NCI-H1436 (cell line): ENCODE measurements around the gene COL4A4.
A peak's percentile ranks its signal among the peaks of the same experiment; 100 is the strongest.

Source experiments
- DNase-seq: peaks from one replicate; lab custom pipeline; 2025; lab: John Stamatoyannopoulos, UW

The COL4A4 gene

DNA sequence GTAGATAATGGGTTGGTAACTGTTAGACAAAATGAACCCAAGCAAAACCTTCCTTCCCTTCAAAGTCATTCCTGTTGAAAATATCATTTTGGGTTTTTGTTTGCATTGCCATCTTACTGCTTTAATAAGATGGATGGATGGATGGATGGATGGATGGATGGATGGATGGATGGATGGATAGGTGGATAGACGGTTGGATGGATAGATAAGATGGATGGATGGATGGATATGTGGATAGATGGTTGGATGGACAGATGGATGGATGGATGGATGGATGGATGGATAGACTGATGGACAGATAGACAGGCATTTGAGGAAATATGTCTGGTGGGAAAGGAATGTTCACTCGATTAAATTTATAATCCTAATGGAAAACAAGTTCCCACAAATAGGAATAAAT, 133.2 kb downstream of the COL4A4 start:
- DNase-seq, result no peak

DNA sequence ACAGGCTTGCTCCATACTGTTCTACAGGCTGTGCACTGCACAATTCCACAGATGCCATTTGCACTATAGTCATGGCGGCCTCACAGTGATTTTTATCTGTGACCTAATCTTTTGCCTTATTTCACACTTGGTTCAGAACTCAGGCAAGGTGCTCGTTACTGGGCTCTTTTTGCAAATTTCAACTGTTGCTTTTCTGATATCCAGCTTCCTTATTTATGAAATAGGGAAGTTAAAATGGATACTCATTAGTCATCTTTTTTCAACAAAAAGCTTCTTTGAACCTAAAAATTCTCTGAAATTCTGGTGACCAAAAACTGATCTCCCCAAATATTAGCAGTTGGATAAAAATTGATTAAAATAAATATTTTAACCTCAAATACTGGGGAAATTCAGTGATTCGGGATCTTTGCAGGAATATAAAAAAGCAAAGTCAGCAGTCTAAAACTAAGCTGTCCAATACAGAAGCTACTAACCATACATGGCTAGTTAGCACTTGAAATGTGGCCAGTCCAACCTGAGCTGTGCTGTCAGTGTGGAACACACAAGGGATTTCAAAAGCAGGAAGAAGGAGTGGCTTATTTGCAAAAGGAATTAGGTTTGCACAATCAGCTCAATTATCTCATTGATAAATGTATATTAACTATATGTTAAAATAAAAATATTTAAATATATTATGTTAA, 134.4 kb downstream of the COL4A4 start:
- no peak for DNase-seq

DNA sequence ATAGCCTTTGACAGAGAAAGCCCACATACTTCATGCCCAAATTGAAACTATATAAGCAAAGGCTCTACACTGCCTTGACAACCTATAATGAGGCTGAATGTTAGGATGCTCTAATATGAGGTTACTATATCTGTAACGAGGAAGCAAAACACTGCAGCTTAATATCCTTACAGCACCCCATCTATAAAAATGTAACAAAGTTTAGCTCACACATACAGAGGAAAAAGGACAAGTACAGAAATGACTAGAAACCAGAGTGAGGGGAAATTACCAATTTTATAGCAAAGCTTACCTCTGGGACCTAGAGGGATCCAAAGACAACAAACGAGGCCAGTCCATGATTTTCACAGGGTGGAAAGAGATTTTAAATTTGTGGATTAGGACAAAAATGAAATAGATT, 138.5 kb downstream of the COL4A4 start:
- no peak for DNase-seq

DNA sequence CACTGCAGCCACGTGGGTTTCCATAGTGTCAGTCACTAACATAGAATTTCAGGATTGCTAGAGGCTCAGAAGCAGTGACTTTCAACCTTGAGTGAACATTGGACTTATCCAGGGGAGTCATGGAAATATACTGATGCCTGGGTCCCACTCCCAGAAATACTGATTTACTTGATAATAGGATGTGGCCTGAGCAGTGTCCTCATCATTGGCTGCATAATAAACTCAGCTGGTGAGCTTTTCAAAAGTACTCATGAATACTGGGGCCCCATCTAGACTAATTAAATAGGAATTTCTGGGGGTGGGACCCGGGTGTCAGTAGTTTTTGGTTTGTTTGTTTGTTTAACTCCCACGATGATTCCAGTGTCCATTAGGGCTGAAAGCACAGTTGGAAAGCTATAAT, 141.4 kb downstream of the COL4A4 start:
- no peak for DNase-seq

DNA sequence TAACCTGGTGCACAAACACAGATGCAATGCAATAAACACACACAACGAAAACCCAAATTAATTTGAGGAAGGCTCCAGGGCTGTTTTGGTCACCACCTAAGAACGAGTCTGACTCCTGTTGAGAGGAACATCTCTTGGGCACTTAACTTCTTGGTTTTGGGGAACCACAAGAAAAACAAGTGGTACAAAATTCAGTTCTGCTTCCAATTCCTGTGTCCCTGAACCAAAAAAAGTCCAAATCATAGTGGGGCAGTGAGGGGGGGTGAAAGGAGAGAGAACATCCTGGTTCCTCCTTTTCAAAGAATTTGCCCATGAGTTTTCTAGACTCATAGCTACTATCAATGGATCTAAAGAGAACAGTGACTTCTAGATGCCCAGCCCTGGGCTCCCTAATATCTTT, 143.6 kb downstream of the COL4A4 start:
- no peak for DNase-seq

DNA sequence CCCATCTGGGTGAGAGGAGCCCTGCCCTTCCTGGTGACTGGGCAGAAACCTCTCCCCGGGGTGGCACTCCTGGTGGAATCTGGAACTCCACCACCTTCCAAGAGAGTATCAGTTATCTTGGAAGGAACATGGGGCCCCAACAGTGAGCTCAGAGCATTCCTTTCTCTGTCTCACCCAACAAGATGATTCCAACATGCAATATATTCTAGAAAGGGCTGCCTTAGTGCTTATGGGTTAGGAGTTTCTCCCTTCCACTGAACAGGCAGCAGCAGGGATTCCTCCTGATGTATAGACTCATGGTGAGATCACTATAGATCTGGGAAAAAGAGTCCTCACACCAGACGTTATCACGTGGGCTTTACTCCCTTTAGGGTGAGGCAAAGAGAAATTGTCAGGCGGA, 147.1 kb downstream of the COL4A4 start:
- DNase-seq, result no peak

DNA sequence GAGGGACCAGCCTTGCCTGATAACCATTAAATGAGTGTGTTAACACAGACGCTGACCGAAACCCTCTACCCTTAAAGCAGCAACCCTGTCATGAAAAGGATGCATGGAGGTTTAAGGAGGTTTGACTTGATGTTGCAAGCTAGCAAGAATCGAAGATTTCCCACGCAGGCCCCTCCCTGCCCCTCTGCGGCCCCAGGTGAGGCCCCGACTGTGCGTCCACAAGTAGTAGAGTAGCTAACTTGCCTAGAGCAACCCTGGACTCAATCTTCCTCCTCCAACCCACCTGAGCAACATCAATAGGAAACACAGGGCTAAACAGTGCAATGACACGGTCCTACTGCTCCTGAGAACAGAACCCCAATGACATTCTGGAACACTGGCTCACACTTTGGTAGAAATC, 150.1 kb downstream of the COL4A4 start:
- no peak for DNase-seq

DNA sequence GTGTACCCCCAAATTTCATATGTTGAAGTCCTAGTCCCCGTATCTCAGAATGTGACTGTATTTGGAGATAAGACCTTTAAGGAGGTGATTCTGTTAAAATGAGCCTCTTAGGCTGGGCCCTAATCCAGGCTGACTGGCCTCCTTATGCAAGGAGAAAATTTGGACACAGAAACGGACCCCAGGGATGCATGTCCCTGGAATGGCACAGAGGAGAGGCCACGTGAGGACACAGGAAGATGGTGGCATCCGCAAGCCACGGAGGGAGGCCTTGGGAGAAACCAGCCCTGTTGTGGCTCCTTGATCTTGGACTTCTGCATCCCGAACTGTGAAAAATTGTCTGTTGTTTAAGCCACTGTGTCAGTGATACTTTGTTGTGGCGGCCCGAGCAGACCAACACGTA, 150.7 kb downstream of the COL4A4 start:
- DNase-seq, result no peak

DNA sequence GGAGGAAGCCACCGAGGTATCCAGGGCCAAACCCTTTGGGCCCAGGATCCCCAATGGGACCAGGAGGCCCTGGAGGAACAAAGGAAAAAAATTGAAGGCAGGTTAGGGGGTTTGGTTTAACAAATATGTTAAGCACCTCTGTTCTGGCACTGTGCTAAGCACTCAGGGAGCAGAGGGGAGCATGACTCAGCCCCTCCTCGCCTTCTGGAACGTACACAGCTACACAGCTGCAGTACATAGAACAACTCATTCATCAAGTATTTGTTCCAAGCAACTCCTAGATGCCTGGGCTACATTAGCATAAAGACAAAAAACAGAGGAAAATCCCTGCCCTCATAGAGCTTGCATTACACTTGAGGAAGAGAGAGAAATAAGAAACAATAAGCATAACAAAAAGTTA, 153.6 kb downstream of the COL4A4 start:
- DNase-seq, result no peak

DNA sequence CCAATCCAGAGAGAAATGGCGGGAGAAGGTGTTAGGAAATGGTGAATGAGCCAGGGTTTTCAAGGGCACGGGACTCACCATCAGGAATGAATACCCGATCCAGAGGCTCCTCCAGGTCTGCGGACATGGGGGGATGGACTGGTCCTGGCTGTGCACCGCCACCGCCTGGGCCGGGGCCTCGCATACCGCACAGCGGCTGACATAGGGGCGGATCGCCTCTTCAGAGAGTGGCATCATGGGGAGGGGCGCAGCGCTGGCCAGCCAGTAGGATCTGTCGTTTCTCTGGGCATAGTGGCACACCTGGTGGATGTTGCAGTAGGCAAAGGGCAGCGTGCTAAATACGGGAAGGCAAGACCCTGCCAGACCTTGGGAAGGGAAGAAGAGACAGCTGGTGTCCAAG, 156.1 kb downstream of the COL4A4 start:
- DNase-seq, result no peak

DNA sequence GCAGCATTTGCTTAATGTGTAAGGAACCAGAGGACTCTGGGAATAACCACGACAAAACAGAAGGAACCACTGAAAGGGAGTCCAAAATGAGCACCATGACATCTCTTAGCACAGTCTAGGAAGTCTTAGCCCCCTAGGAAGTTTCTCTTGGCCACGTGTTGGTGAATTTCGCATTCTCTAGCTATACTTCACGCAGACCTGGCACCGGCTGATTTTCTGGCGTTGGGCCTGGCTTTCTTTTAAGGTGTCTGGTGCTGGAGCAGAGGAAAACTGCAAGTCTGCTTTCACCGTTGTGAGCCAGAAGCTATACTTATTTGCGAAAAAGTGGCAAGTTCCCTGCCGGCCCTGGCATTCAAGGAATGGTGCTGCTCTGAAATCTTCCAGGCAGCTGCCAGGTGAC, 156.9 kb downstream of the COL4A4 start:
- no peak for DNase-seq

DNA sequence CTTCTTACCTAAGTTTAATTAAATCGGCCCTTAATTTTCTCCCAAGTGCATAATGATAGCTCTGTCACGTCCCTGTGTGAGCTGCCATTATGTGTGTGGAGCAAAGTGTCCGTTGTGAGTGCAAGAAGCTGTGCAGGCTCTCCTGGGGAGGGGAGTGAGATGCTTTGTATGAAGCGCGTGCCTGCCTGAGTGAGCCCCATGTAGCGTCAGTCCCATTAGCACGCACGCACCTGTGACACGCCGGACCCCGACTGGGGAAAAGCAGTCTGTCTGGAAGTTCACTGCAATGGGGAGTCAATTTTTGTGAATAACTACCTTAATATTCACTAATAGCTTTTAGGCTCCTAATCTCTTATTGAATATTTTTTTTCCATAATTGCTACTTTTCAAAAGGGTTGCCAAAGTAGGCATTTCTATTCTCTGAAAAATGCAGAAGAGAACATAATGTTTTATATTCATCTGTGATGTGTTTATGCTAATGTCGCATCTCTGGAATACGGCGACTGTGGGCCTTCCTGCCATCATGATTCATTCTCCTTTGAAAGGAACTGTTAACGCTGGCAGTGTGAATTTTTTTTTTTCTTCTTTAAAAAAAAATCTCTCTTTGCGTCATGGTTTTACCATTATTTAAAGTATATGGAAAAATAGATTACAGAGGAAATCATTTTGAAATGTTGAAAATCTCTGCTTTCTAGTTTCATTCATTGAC, 157.7 kb downstream of the COL4A4 start:
- DNase-seq, result no peak

DNA sequence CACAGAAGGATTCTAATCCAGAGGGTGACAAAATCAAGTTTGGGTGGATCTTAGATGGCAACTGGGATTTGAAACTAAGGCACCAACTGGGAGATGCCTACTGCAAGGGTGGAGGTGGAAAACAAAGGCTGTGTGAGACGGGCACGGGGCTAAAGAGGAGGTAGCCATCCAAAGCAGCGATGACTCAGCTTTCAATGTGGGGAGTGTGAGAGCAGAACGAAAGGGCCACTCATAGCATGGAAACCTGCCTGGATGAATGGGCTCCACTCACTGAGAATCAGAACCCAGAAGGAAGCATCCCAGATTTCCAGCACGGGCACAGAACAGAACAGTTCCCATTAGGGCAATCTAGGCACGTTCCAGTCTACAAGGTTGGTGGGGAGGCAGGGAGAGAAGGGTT, 159.5 kb downstream of the COL4A4 start:
- no peak for DNase-seq

DNA sequence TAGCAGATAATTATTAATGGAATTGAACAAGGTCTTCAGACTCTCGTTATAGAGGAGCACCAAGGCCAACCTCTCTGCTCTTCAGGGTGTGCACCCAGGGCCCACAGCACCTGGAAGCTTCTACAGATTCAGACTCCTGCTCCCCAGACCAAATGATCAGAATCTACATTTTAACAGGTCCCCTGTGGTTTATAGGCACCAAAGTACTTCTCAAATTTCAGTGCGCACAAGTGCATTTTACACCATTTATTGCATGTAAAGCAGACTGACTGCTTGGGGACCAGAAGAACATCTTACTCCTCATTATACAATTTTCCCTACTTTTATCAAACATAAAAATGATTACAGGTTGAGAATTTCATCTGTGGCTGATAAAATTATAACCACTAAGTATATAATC, 163.9 kb downstream of the COL4A4 start:
- peak; percentile 27 for DNase-seq

DNA sequence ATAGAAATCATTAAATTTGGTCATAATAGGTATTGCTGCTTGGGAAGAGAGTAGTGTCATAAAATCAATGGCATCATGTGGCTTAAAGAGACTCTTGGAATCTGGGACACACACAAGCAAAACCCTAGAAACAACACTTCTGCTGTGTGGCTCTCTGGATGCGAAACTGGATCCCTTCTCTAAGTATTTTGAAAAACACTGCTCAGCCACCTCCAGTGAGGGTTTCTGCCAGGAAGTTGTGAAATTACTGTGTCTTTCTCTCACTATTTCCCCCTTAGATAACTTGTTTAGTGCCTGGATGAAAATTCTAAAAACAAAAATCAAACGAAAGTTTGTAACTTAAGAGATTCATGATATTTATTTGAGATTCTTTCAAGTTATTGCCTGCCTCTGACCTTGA, 164.3 kb downstream of the COL4A4 start:
- DNase-seq, result no peak

DNA sequence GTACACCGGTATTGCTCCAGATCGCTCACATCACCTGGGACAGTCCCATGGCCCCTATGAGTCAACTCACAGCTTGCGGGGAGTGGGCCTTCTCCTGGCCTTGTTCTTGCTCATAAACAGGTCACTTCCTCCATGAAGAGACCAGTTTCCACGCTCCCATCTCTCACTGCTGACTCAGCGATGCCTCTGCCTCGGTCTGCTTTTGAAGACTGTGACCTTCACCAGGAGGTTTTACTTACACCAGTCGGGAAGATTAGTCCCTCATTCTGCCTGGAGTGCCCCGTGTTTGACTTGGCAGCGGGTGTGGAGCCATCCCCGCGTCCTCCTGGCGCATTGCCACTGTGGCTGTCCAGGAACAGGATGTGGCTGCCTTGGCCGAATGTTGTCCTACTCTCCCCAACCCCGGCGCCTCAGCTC, 168.4 kb downstream of the COL4A4 start:
- DNase-seq, result no peak

DNA sequence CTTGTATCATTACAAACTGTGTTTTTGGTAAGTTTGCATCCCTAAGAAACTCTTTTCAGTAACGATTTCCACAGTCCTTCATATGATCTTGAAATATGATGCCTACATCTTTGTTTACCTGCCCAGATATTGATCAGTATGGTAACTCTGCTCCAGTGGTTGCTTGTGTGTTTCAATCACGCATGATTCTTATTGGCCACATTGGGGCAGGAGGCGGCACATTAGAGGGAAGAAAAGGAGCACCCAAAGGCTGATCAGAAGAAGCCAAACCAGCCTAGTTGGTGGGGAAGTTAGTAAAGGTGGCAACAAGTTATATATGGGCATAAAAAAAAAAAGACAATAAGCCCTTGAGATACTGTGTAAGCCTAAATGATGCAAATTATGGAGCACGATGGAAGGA, 169.2 kb downstream of the COL4A4 start:
- DNase-seq, result no peak

DNA sequence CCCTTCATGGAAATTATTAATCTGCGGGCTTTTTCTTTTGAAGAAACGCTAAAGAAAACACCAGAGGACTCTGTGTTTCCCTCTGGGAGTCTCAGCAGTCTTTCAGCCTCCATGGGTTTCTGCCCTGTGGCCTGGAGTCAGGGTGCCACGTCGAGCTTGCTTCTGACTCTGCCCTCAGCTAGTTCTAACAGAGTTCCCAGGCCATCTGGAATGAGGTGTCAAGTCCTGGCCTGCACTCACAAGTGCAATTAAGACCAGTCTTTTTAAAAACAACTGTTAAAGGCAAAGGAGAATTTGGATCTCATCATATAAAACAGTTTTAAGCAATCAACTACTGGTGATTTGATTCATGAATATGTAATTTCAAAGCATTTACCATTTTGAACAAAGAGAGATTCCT, 170.8 kb downstream of the COL4A4 start:
- no peak for DNase-seq

DNA sequence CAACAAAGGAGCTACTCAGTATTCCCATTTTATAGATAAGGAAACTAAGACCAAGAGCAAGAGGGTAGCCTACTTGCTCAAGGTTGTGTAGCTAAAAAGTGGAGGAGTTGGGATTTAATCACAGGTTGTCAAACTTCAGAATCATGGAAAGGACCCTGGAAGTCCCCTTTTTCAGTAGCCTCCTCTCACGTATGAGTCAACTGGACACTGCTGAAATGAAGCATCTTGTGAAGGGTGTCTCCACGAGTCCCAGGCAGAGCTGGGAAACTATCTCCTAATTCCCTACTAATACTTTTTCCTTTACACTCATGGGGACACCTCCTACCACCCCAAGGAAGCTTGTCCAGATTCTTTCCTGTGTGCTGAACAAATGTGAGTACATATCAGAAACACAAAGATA, 172.3 kb downstream of the COL4A4 start:
- no peak for DNase-seq

DNA sequence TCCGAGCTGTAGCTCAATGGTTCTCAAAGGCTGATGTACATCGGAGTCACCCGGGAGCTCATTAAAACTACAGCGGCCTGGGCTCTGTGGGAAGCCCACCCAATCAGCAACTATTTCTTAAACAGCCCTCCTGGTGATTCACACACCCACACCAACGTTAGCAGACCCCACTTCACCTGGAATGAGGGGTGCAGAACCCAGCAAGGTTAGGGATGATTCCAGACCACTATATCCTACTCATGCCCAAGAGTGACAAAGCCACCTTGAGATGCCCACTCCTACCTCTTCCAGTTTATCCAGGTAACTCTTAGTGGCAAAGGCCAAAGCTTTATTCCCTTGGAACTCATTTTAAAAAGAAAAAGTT, 178.4 kb downstream of the COL4A4 start:
- no peak for DNase-seq

DNA sequence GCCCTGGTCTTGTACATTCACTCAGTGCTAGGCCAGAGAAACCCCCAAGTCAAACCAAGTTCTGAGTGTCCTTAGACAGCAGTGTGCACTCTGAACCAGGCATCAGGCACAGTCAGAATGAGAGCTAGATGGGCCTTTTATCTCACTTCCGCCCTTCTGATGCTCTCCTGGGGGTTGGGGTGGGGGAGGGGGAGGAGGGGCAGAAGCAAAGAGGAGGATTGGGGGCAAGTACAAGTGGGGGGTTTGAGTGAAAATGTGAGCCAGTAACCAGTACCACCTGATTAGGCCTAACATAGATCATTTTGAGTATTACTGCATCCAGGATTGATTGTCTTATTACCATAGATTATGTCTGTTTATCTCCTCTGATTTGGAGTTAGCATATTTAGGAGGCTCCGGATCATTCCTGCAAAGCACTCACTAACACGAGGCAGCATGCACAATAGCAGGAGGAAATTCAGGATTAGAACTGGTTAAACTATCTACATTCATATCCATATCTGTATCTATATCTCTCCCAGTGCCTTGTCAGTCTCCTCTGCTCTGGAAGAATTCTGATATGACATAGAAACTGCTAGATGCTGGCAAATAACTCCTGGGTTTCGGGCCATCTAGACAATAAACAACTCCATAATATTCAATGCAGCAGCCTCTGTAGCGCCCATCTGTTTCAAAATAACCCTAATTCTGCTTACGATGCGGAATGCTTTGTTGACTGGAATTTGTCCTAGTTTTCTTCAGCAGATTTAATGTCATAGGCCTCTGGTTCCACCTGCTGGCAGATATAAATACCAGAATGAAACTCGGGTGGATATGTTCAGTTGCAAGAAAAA, 179.0 kb downstream of the COL4A4 start:
- DNase-seq, result peak; percentile 38

DNA sequence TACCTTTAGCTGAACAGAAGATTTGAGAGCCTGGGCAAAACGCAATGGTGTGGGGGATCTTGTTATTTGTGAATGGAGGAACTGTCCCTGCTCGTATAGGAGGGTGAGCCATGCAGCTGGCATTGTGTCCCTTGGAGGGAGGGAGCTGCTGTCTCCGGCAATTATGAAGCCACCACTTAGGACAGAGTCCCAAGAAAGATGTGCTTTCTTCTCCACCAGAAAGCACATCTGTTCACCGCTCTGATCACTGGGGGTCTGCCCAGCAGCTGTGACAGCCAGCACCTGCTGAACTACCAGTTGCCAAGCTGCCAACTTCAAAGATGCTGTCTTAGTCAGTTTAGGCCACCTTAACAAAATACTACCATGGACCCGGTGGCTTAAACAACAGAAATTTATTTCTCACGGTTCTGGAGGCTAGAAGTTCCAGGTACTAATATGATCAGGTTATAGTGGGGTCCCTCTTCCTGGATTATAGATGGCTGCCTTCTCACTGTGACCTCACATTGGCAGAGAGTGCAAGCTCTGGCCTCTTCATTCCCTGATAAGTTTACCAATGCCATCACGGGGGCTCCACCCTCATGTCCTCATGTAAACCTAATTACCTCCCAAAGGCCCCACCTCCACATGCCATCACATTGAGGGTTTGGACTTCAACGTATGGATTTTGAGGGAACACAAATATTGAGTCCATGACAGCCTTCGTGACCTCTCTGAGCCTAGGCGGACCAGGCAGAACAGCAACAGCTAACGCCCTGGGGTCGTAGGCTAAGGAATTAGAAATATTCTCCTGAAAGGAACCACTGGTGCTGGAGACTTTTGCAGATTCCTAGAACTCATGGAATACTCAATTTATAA, 179.9 kb downstream of the COL4A4 start:
- DNase-seq, result no peak
